ENCODE data around the gene TTC5. TPM values are rescaled to one million over a fixed set of nuclear protein-coding genes. Genes with fewer than 3 reads are reported as not detected.
"Not testable (repeated sequence)": the region's sequence is repeated elsewhere in the genome, so short reads cannot be mapped to it uniquely, and the experiment has no call there.

The TTC5 gene
- total RNA-seq, 4 donors from 2014 or later = 5.6 to 14.9 (median 9.7) TPM

DNA sequence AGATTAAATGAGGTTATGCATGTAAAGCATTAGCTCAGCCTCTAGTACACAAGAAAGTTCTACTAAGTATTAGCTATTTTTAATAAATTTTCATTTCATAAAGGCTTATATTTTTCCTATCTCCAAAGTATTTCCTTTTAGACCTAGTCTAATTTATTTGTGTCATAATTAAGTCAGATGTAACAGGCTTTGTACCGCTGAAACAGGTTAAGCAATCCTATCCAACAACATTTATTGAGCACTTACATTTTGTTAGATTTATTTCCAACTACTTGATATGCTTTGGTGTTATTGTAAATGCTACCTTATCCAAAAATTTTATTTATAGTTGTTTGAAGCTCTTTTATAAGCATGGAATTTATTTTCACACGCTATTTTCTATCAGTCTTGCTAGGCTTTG is 35.9 kb upstream of the TTC5 start:
- intact Hi-C loops (cut with DNase I; ENCODE audit: low total_unique reads) (loop anchor here (5.0 to 10.0 kb wide), 2 partner anchors 123 to 341 kb away; partner anchors contain the start of genes PIP4P1, PNP and RNASE4), in situ Hi-C loops (cut with MboI; ENCODE audit: low pct_ligation_motif_present in 1 of 4, low pct_unique_long_range_greater_than_20kb in 1 of 4, low sequenced_read_pairs in 3 of 4) (loop anchor here in 2 of 4 donors (25.0 kb wide), 2 partner anchors 121 to 346 kb away; partner anchors contain the start of genes APEX1 (in 2 of the 2), OSGEP (in 2 of the 2), PIP4P1 (in 2 of the 2) and PNP (in 2 of the 2))
- H3K4me3 ChIP-seq = peak overlapping the region in 2 of 4 donors; percentile 58 to 65
- peaks cover 0 to 7% (median 2%) of the 10 kb centered on the region in 4 donors for H3K4me1 ChIP-seq
- no peaks in the 10 kb centered on the region for H3K9me3 ChIP-seq
- TF ChIP-seq POLR2A (IDR thresholded peaks at IDR 0.05) = no peak
- no peak for TF ChIP-seq POLR2AphosphoS5 (IDR thresholded peaks at IDR 0.05)
- no peak for TF ChIP-seq EP300 (IDR thresholded peaks at IDR 0.05; ENCODE audit: low read depth)
- TF ChIP-seq, protein P1, sequence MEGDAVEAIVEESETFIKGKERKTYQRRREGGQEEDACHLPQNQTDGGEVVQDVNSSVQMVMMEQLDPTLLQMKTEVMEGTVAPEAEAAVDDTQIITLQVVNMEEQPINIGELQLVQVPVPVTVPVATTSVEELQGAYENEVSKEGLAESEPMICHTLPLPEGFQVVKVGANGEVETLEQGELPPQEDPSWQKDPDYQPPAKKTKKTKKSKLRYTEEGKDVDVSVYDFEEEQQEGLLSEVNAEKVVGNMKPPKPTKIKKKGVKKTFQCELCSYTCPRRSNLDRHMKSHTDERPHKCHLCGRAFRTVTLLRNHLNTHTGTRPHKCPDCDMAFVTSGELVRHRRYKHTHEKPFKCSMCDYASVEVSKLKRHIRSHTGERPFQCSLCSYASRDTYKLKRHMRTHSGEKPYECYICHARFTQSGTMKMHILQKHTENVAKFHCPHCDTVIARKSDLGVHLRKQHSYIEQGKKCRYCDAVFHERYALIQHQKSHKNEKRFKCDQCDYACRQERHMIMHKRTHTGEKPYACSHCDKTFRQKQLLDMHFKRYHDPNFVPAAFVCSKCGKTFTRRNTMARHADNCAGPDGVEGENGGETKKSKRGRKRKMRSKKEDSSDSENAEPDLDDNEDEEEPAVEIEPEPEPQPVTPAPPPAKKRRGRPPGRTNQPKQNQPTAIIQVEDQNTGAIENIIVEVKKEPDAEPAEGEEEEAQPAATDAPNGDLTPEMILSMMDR (IDR thresholded peaks at IDR 0.05) = no peak
- no peak for DNase-seq
- H3K27me3 ChIP-seq = no peaks in the 10 kb centered on the region
- H3K27ac ChIP-seq = peak overlapping the region; percentile 94 to 98 (median 96)
- no peaks in the 10 kb centered on the region for H3K36me3 ChIP-seq
- 51 to 63% methylated on average over 2 of the region's 2 CpGs for WGBS, 2 donors (ENCODE audit: low coverage in 1 of 2)

- not testable (repeated sequence) for H3K9me3 ChIP-seq, H3K27ac ChIP-seq, H3K4me3 ChIP-seq, H3K4me1 ChIP-seq, H3K36me3 ChIP-seq, H3K27me3 ChIP-seq, DNase-seq
- WGBS, 2 donors (ENCODE audit: low coverage in 1 of 2) = 96 to 100% methylated on average over 1 to 4 of the region's 4 CpGs
- intact Hi-C loops (cut with DNase I; ENCODE audit: low total_unique reads) = loop anchor here (5.0 to 10.0 kb wide), 2 partner anchors 124 to 341 kb away; partner anchors contain the start of genes PIP4P1, PNP and RNASE4
- in situ Hi-C loops (cut with MboI; ENCODE audit: low pct_ligation_motif_present in 1 of 4, low pct_unique_long_range_greater_than_20kb in 1 of 4, low sequenced_read_pairs in 3 of 4) = loop anchor here in 2 of 4 donors (25.0 kb wide), 2 partner anchors 121 to 346 kb away; partner anchors contain the start of genes APEX1 (in 2 of the 2), OSGEP (in 2 of the 2), PIP4P1 (in 2 of the 2) and PNP (in 2 of the 2)
Observed at GRCh38 chr14:20341032-20341431, 35.3 kb upstream of the TTC5 start.

DNA sequence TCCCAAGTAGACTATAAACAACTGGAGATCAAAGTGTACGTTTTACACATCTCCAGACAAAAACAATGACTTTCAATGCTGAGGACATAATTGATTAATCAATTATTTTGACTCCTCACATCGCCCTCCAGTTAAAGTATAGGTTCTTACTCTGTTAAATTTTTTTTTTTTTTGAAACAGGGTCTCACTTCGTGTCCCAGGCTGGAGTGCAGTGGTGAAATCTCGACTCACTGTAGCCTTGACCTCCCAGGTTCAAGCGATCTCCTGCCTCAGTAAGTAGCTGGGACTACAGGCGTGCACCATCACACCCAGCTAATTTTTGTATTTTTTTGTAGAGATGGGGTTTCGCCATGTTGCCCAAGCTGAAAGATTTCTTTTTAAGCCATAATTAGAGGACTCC is 28.3 kb upstream of the TTC5 start:
- 75 to 77% methylated on average over 6 to 7 of the region's 7 CpGs for WGBS, 2 donors (ENCODE audit: low coverage in 1 of 2)
- intact Hi-C loops (cut with DNase I; ENCODE audit: low total_unique reads) (loop anchor here (10.0 kb wide), 1 partner anchor 281 kb away; no protein-coding TSS in a partner anchor), in situ Hi-C loops (cut with MboI; ENCODE audit: low pct_ligation_motif_present in 1 of 4, low pct_unique_long_range_greater_than_20kb in 1 of 4, low sequenced_read_pairs in 3 of 4) (loop anchor here in 3 of 4 donors (5.0 to 25.0 kb wide), 4 partner anchors 128 to 353 kb away; partner anchors contain the start of genes ANG (in 2 of the 3), APEX1 (in 2 of the 3), OSGEP (in 2 of the 3) and PIP4P1 (in 2 of the 3))
- no peak for TF ChIP-seq POLR2AphosphoS5 (IDR thresholded peaks at IDR 0.05)
- TF ChIP-seq, protein P1 (IDR thresholded peaks at IDR 0.05) = no peak
- TF ChIP-seq EP300 (IDR thresholded peaks at IDR 0.05; ENCODE audit: low read depth) = no peak
- TF ChIP-seq POLR2A (IDR thresholded peaks at IDR 0.05) = no peak
- peaks cover 5 to 24% (median 7%) of the 10 kb centered on the region in 4 donors for H3K4me1 ChIP-seq
- no peaks in the 10 kb centered on the region for H3K9me3 ChIP-seq
- H3K27me3 ChIP-seq = no peaks in the 10 kb centered on the region
- no peak overlapping the region for H3K4me3 ChIP-seq
- DNase-seq = no peak
- peak overlapping the region in 3 of 4 donors; percentile 89 to 95 (median 92) for H3K27ac ChIP-seq
- H3K36me3 ChIP-seq = no peaks in the 10 kb centered on the region

DNA sequence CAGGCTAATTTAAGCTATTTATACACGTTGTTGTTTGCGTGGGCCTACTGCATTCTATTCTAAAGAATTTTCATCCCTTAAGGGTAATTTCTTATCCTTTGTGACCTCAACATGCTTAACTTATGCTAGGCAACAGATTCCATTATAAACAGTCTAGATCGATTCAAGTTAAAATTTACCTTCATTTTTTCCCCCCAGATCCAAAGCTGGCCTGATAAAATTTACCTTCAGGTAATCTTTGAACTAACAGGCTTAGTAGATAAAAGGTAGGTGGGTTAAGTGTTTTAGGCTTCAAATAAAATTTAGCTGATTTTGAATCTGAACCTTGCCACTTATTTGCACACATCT is 27.7 kb upstream of the TTC5 start:
- intact Hi-C loops (cut with DNase I; ENCODE audit: low total_unique reads) (loop anchor here (10.0 kb wide), 1 partner anchor 281 kb away; no protein-coding TSS in a partner anchor), in situ Hi-C loops (cut with MboI; ENCODE audit: low pct_ligation_motif_present in 1 of 4, low pct_unique_long_range_greater_than_20kb in 1 of 4, low sequenced_read_pairs in 3 of 4) (loop anchor here in 3 of 4 donors (5.0 to 25.0 kb wide), 4 partner anchors 129 to 354 kb away; partner anchors contain the start of genes ANG (in 2 of the 3), APEX1 (in 2 of the 3), OSGEP (in 2 of the 3) and PIP4P1 (in 2 of the 3))
- TF ChIP-seq, protein P1 (IDR thresholded peaks at IDR 0.05) = no peak
- TF ChIP-seq POLR2AphosphoS5 (IDR thresholded peaks at IDR 0.05) (no peak), POLR2A (IDR thresholded peaks at IDR 0.05) (no peak), EP300 (IDR thresholded peaks at IDR 0.05; ENCODE audit: low read depth) (no peak)
- peak overlapping the region in 3 of 4 donors; percentile 48 to 69 (median 58) for H3K4me3 ChIP-seq
- 3% methylated on average over 3 of the region's 3 CpGs for WGBS, 2 donors (ENCODE audit: low coverage in 1 of 2)
- H3K9me3 ChIP-seq = no peaks in the 10 kb centered on the region
- peaks cover 5 to 24% (median 7%) of the 10 kb centered on the region in 4 donors for H3K4me1 ChIP-seq
- H3K27me3 ChIP-seq = no peaks in the 10 kb centered on the region
- H3K27ac ChIP-seq = peak overlapping the region; percentile 89 to 95 (median 93)
- H3K36me3 ChIP-seq = no peaks in the 10 kb centered on the region
- no peak for DNase-seq

Measured in transverse colon (tissue), 4 donors.